ENCODE results near the gene CRYBG3. TPM values are rescaled to one million over a fixed set of nuclear protein-coding genes. Genes with fewer than 3 reads are reported as not detected.

Gene CRYBG3
- total RNA-seq, 6 donors from 2014 or later: 19.7 to 32.7 (median 26.6) TPM

DNA sequence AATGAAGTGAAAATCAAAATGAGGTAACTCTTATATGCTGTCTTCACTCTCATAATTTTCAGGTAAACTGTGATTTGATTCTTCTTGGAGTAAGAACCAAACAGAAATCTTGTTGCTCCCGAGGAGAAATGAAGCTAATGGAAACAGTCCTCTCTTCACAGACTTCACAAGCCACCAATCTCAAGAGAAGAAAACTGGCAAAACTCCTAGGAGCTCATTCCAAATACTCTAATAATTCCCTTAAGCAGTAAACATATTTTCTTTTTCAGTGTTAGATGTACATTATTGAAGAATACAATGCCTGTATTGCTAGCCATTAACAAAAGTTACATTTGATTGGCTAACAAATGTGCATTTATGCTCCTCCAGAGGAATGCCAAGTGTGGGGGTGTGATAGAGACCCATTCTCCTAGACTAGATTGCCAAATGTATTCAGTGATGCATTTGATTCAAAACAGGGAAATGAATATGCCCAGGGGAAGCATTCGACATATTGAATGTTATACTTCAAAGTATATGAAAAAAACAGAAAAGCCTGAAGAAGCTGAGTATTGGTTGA is 162.2 kb downstream of the CRYBG3 start:
- Histone ChIP-seq H3K27ac (no peak overlapping the region), H3K36me3 (no peaks in the 10 kb centered on the region), H3K27me3 (no peaks in the 10 kb centered on the region), H3K4me3 (no peak overlapping the region), H3K4me1 (peaks cover 0 to 11% (median 5%) of the 10 kb centered on the region in 4 donors), H3K9me3 (no peaks in the 10 kb centered on the region)
- ATAC-seq (ENCODE audit: low FRiP score in 2 of 2): no peak
- no peak for DNase-seq
- WGBS, 2 donors: 55 to 73% methylated on average over 2 of the region's 2 CpGs
- TF ChIP-seq EP300 (IDR thresholded peaks at IDR 0.05) (no peak), POLR2AphosphoS5 (IDR thresholded peaks at IDR 0.05) (no peak), POLR2A (IDR thresholded peaks at IDR 0.05) (no peak)
- TF ChIP-seq, protein P1, sequence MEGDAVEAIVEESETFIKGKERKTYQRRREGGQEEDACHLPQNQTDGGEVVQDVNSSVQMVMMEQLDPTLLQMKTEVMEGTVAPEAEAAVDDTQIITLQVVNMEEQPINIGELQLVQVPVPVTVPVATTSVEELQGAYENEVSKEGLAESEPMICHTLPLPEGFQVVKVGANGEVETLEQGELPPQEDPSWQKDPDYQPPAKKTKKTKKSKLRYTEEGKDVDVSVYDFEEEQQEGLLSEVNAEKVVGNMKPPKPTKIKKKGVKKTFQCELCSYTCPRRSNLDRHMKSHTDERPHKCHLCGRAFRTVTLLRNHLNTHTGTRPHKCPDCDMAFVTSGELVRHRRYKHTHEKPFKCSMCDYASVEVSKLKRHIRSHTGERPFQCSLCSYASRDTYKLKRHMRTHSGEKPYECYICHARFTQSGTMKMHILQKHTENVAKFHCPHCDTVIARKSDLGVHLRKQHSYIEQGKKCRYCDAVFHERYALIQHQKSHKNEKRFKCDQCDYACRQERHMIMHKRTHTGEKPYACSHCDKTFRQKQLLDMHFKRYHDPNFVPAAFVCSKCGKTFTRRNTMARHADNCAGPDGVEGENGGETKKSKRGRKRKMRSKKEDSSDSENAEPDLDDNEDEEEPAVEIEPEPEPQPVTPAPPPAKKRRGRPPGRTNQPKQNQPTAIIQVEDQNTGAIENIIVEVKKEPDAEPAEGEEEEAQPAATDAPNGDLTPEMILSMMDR (IDR thresholded peaks at IDR 0.05): no peak

- H3K36me3 ChIP-seq: no peaks in the 10 kb centered on the region
- no peak overlapping the region for H3K27ac ChIP-seq
- DNase-seq (no peak), ATAC-seq (ENCODE audit: low FRiP score in 2 of 2) (no peak)
- no peak overlapping the region for H3K4me3 ChIP-seq
- no peaks in the 10 kb centered on the region for H3K27me3 ChIP-seq
- H3K9me3 ChIP-seq: no peaks in the 10 kb centered on the region
- peaks cover 0 to 7% (median 3%) of the 10 kb centered on the region in 4 donors for H3K4me1 ChIP-seq
- WGBS, 2 donors: 88 to 90% methylated on average over 2 of the region's 2 CpGs
- no peak for TF ChIP-seq POLR2AphosphoS5 (IDR thresholded peaks at IDR 0.05)
- no peak for TF ChIP-seq POLR2A (IDR thresholded peaks at IDR 0.05)
- no peak for TF ChIP-seq EP300 (IDR thresholded peaks at IDR 0.05)
- TF ChIP-seq, protein P1 (IDR thresholded peaks at IDR 0.05): no peak
These were observed 165.5 kb downstream of the CRYBG3 start for GRCh38 chr3:97987306-97987705.

- no peak overlapping the region for H3K27ac ChIP-seq
- DNase-seq (no peak), ATAC-seq (ENCODE audit: low FRiP score in 2 of 2) (no peak)
- H3K4me3 ChIP-seq: no peak overlapping the region
- H3K4me1 ChIP-seq: peaks cover 0 to 5% (median 2%) of the 10 kb centered on the region in 4 donors
- H3K9me3 ChIP-seq: no peaks in the 10 kb centered on the region
- WGBS, 2 donors: 93 to 98% methylated on average over 3 of the region's 3 CpGs
- H3K36me3 ChIP-seq: no peaks in the 10 kb centered on the region
- TF ChIP-seq POLR2A (IDR thresholded peaks at IDR 0.05): no peak
- TF ChIP-seq, protein P1 (IDR thresholded peaks at IDR 0.05): no peak
- no peaks in the 10 kb centered on the region for H3K27me3 ChIP-seq
These were observed 167.2 kb downstream of the CRYBG3 start for GRCh38 chr3:97988784-97989568.

GRCh38 chr3:97990624-97991292 is 168.9 kb downstream of the CRYBG3 start:
- DNase-seq: no peak
- Histone ChIP-seq H3K4me3 (no peak overlapping the region), H3K27me3 (no peaks in the 10 kb centered on the region), H3K4me1 (peaks cover 0 to 5% (median 2%) of the 10 kb centered on the region in 4 donors), H3K27ac (no peak overlapping the region), H3K36me3 (no peaks in the 10 kb centered on the region), H3K9me3 (no peaks in the 10 kb centered on the region)
- WGBS, 2 donors: 29 to 38% methylated on average over 2 of the region's 2 CpGs
- TF ChIP-seq POLR2AphosphoS5 (IDR thresholded peaks at IDR 0.05) (no peak), EP300 (IDR thresholded peaks at IDR 0.05) (no peak), POLR2A (IDR thresholded peaks at IDR 0.05) (no peak)
- TF ChIP-seq, protein P1 (IDR thresholded peaks at IDR 0.05): no peak
- no peak for ATAC-seq (ENCODE audit: low FRiP score in 2 of 2)

All from upper lobe of left lung (tissue), 6 donors.